ENCODE data around the gene CEP68. TPM values are rescaled to one million over a fixed set of nuclear protein-coding genes. Genes with fewer than 3 reads are reported as not detected.

CEP68 gene
- total and polyA plus RNA-seq, 4 experiments from 2014 or later = 19.9 to 59.9 (median 43.0) TPM

GRCh38 chr2:65064728-65065552 lies 8.7 kb downstream of the CEP68 start:
- Histone ChIP-seq H3K27ac (ENCODE audit: low read depth, low read length) (no peak overlapping the region), H3K4me1 (ENCODE audit: insufficient read depth, low read length) (peaks cover 44% of the 10 kb centered on the region)
- H3K4me1 Mint-ChIP-seq = peaks cover 20 to 76% (median 38%) of the 10 kb centered on the region in 4 donors

GRCh38 chr2:65067806-65068553 lies 11.8 kb downstream of the CEP68 start:
- Mint-ChIP-seq H3K9me3 (peaks cover 0 to 2% (median 0%) of the 10 kb centered on the region in 8 donors), H3K27ac (peak overlapping the region; percentile 41 to 93 (median 77)), H3K4me3 (peak overlapping the region in 5 of 8 donors; percentile 15 to 57 (median 44)), H3K36me3 (peaks cover 0 to 32% of the 10 kb centered on the region in 2 donors), H3K27me3 (no peaks in the 10 kb centered on the region), H3K4me1 (peaks cover 18 to 54% (median 38%) of the 10 kb centered on the region in 4 donors)
- H3K4me3 ChIP-seq (ENCODE audit: low read length in 2 of 2) = no peak overlapping the region
- peaks cover 31% of the 10 kb centered on the region for H3K36me3 ChIP-seq (ENCODE audit: insufficient read depth, low read length)
- no peak overlapping the region for H3K27ac ChIP-seq (ENCODE audit: low read depth, low read length)
- peaks cover 31% of the 10 kb centered on the region for H3K4me1 ChIP-seq (ENCODE audit: insufficient read depth, low read length)
- intact Hi-C loops (cut with micrococcal nuclease) = no loop called here
- no peaks in the 10 kb centered on the region for H3K9me3 ChIP-seq (ENCODE audit: control insufficient read depth in 1 of 2, low read length in 2 of 2)
- ChIA-PET CTCF (ENCODE audit: partially characterized antibody) (interaction anchor here (0.6 to 11.0 kb wide), 7 partner anchors 12 to 150 kb away, joined by 3 to 65 read pairs (median 4); partner anchors contain the start of gene CEP68), POLR2A (ENCODE audit: partially characterized antibody) (interaction anchor here (0.6 to 1.8 kb wide), 3 partner anchors 11 to 107 kb away, joined by 3 to 9 read pairs (median 3); no protein-coding TSS in a partner anchor)
- no peaks in the 10 kb centered on the region for H3K27me3 ChIP-seq (ENCODE audit: insufficient read depth, low read length)
- peak in 2 of 5 donors; percentile 12 to 21 for DNase-seq

More at GRCh38 chr2:65064728-65065552, 8.7 kb downstream of the CEP68 start:
- ChIA-PET POLR2A (ENCODE audit: partially characterized antibody) (interaction anchor here (1.2 to 2.5 kb wide), 3 partner anchors 8 to 64 kb away, joined by 3 to 20 read pairs (median 3); partner anchors contain the start of genes CEP68 and RAB1A), CTCF (ENCODE audit: partially characterized antibody) (interaction anchor here (0.7 to 11.0 kb wide), 24 partner anchors 9 to 509 kb away, joined by 3 to 65 read pairs (median 5); partner anchors contain the start of genes CEP68 and RAB1A)
- H3K4me3 Mint-ChIP-seq = peak overlapping the region in 3 of 8 donors; percentile 29 to 35 (median 31)
- H3K9me3 Mint-ChIP-seq = no peaks in the 10 kb centered on the region
- H3K36me3 ChIP-seq (ENCODE audit: insufficient read depth, low read length) = peaks cover 5% of the 10 kb centered on the region
- no peaks in the 10 kb centered on the region for H3K9me3 ChIP-seq (ENCODE audit: control insufficient read depth in 1 of 2, low read length in 2 of 2)
- peak; percentile 55 to 63 (median 57) for DNase-seq
- H3K36me3 Mint-ChIP-seq = peaks cover 0 to 7% of the 10 kb centered on the region in 2 donors
- intact Hi-C loops (cut with micrococcal nuclease) = loop anchor here (1.0 to 5.0 kb wide), 4 partner anchors 65 to 487 kb away; partner anchors contain the start of gene RAB1A
- no peaks in the 10 kb centered on the region for H3K27me3 ChIP-seq (ENCODE audit: insufficient read depth, low read length)
- H3K4me3 ChIP-seq (ENCODE audit: low read length in 2 of 2) = no peak overlapping the region
- no peaks in the 10 kb centered on the region for H3K27me3 Mint-ChIP-seq
- peak overlapping the region in 6 of 7 donors; percentile 2 to 66 (median 22) for H3K27ac Mint-ChIP-seq

- Mint-ChIP-seq H3K4me1 (peaks cover 10 to 46% (median 27%) of the 10 kb centered on the region in 4 donors), H3K36me3 (peaks cover 9 to 45% of the 10 kb centered on the region in 2 donors), H3K4me3 (no peak overlapping the region), H3K9me3 (peaks cover 0 to 2% (median 0%) of the 10 kb centered on the region in 8 donors), H3K27me3 (no peaks in the 10 kb centered on the region), H3K27ac (peak overlapping the region in 5 of 7 donors; percentile 16 to 81 (median 72))
- ChIA-PET POLR2A (ENCODE audit: partially characterized antibody) (no interaction called here), CTCF (ENCODE audit: partially characterized antibody) (interaction anchor here (11.0 kb wide), 1 partner anchor 13 kb away, joined by 65 read pairs; the partner anchor contains the start of gene CEP68)
- H3K36me3 ChIP-seq (ENCODE audit: insufficient read depth, low read length) = peaks cover 31% of the 10 kb centered on the region
- DNase-seq = no peak
- no peaks in the 10 kb centered on the region for H3K9me3 ChIP-seq (ENCODE audit: control insufficient read depth in 1 of 2, low read length in 2 of 2)
- H3K27me3 ChIP-seq (ENCODE audit: insufficient read depth, low read length) = no peaks in the 10 kb centered on the region
- intact Hi-C loops (cut with micrococcal nuclease) = no loop called here
- H3K27ac ChIP-seq (ENCODE audit: low read depth, low read length) = no peak overlapping the region
- peaks cover 26% of the 10 kb centered on the region for H3K4me1 ChIP-seq (ENCODE audit: insufficient read depth, low read length)
- H3K4me3 ChIP-seq (ENCODE audit: low read length in 2 of 2) = no peak overlapping the region
Measured at GRCh38 chr2:65069439-65069824, 13.2 kb downstream of the CEP68 start.

- Mint-ChIP-seq H3K27ac (peak overlapping the region in 6 of 7 donors; percentile 4 to 81 (median 64)), H3K9me3 (peaks cover 0 to 2% (median 0%) of the 10 kb centered on the region in 8 donors), H3K36me3 (peaks cover 9 to 47% of the 10 kb centered on the region in 2 donors), H3K4me3 (no peak overlapping the region), H3K27me3 (no peaks in the 10 kb centered on the region), H3K4me1 (peaks cover 5 to 38% (median 19%) of the 10 kb centered on the region in 4 donors)
- H3K27me3 ChIP-seq (ENCODE audit: insufficient read depth, low read length) = no peaks in the 10 kb centered on the region
- no peak overlapping the region for H3K4me3 ChIP-seq (ENCODE audit: low read length in 2 of 2)
- ChIA-PET POLR2A (ENCODE audit: partially characterized antibody) (interaction anchor here (1.0 to 1.1 kb wide), 2 partner anchors 8 to 14 kb away, joined by 3 read pairs; partner anchors contain the start of gene CEP68), CTCF (ENCODE audit: partially characterized antibody) (interaction anchor here (11.0 kb wide), 1 partner anchor 14 kb away, joined by 65 read pairs; the partner anchor contains the start of gene CEP68)
- DNase-seq = no peak
- peaks cover 17% of the 10 kb centered on the region for H3K4me1 ChIP-seq (ENCODE audit: insufficient read depth, low read length)
- H3K27ac ChIP-seq (ENCODE audit: low read depth, low read length) = no peak overlapping the region
- intact Hi-C loops (cut with micrococcal nuclease) = no loop called here
- H3K9me3 ChIP-seq (ENCODE audit: control insufficient read depth in 1 of 2, low read length in 2 of 2) = no peaks in the 10 kb centered on the region
- peaks cover 31% of the 10 kb centered on the region for H3K36me3 ChIP-seq (ENCODE audit: insufficient read depth, low read length)
Measured at GRCh38 chr2:65070172-65070830, 14.1 kb downstream of the CEP68 start.

- peaks cover 0 to 2% (median 0%) of the 10 kb centered on the region in 8 donors for H3K9me3 Mint-ChIP-seq
- ChIA-PET CTCF (ENCODE audit: partially characterized antibody) (interaction anchor here (11.0 kb wide), 1 partner anchor 15 kb away, joined by 65 read pairs; the partner anchor contains the start of gene CEP68), POLR2A (ENCODE audit: partially characterized antibody) (interaction anchor here (1.0 to 1.1 kb wide), 2 partner anchors 8 to 15 kb away, joined by 3 read pairs; partner anchors contain the start of gene CEP68)
- no peak overlapping the region for H3K4me3 ChIP-seq (ENCODE audit: low read length in 2 of 2)
- H3K27me3 ChIP-seq (ENCODE audit: insufficient read depth, low read length) = no peaks in the 10 kb centered on the region
- H3K4me3 Mint-ChIP-seq = no peak overlapping the region
- H3K4me1 ChIP-seq (ENCODE audit: insufficient read depth, low read length) = peaks cover 15% of the 10 kb centered on the region
- H3K4me1 Mint-ChIP-seq = peaks cover 5 to 33% (median 21%) of the 10 kb centered on the region in 4 donors
- H3K27ac Mint-ChIP-seq = peak overlapping the region in 4 of 7 donors; percentile 17 to 73 (median 40)
- intact Hi-C loops (cut with micrococcal nuclease) = no loop called here
- no peaks in the 10 kb centered on the region for H3K9me3 ChIP-seq (ENCODE audit: control insufficient read depth in 1 of 2, low read length in 2 of 2)
- H3K27ac ChIP-seq (ENCODE audit: low read depth, low read length) = no peak overlapping the region
- H3K36me3 Mint-ChIP-seq = peaks cover 9 to 51% of the 10 kb centered on the region in 2 donors
- DNase-seq = no peak
- H3K27me3 Mint-ChIP-seq = no peaks in the 10 kb centered on the region
- H3K36me3 ChIP-seq (ENCODE audit: insufficient read depth, low read length) = peaks cover 31% of the 10 kb centered on the region
Measured at GRCh38 chr2:65070856-65071255, 14.6 kb downstream of the CEP68 start.

- no peaks in the 10 kb centered on the region for H3K27me3 ChIP-seq (ENCODE audit: insufficient read depth, low read length)
- no peak overlapping the region for H3K27ac ChIP-seq (ENCODE audit: low read depth, low read length)
- Mint-ChIP-seq H3K9me3 (peaks cover 0 to 3% (median 0%) of the 10 kb centered on the region in 8 donors), H3K4me1 (peaks cover 5 to 31% (median 22%) of the 10 kb centered on the region in 4 donors), H3K27me3 (no peaks in the 10 kb centered on the region), H3K36me3 (peaks cover 9 to 57% of the 10 kb centered on the region in 2 donors), H3K27ac (peak overlapping the region in 4 of 7 donors; percentile 21 to 44 (median 38)), H3K4me3 (no peak overlapping the region)
- H3K36me3 ChIP-seq (ENCODE audit: insufficient read depth, low read length) = peaks cover 31% of the 10 kb centered on the region
- CTCF ChIA-PET (ENCODE audit: partially characterized antibody) = interaction anchor here (11.0 kb wide), 1 partner anchor 16 kb away, joined by 65 read pairs; the partner anchor contains the start of gene CEP68
- POLR2A ChIA-PET (ENCODE audit: partially characterized antibody) = interaction anchor here (1.1 to 1.8 kb wide), 2 partner anchors 9 to 58 kb away, joined by 3 to 7 read pairs; partner anchors contain the start of gene RAB1A
- H3K4me1 ChIP-seq (ENCODE audit: insufficient read depth, low read length) = peaks cover 19% of the 10 kb centered on the region
- no peaks in the 10 kb centered on the region for H3K9me3 ChIP-seq (ENCODE audit: control insufficient read depth in 1 of 2, low read length in 2 of 2)
- no peak for DNase-seq
- no peak overlapping the region for H3K4me3 ChIP-seq (ENCODE audit: low read length in 2 of 2)
- intact Hi-C loops (cut with micrococcal nuclease) = no loop called here
Measured at GRCh38 chr2:65071499-65072180, 15.4 kb downstream of the CEP68 start.
